H1 (cell line): ENCODE data around the gene CMTM1. TPM values are rescaled to one million over a fixed set of nuclear protein-coding genes. Genes with fewer than 3 reads are reported as not detected.

Experiments
- CTCF ChIA-PET: fragments of 300-600 bp; sonication (Branson Sonifier 250); formaldehyde crosslinking; loops from one replicate; lab custom pipeline; 2021; ENCODE audit not compliant: partially characterized antibody; lab: Charles Lee
- POLR2A ChIA-PET: fragments of 300-600 bp; sonication (Branson Sonifier 250); formaldehyde crosslinking; loops from one replicate; lab custom pipeline; 2021; ENCODE audit warnings: inconsistent platforms; ENCODE audit not compliant: partially characterized antibody; lab: Charles Lee
- DNase-seq, 2 experiments: peaks; one replicate each; pipeline versions ENCODE4 v3.0.0 to v3.0.0-alpha.2; 2010 to 2022; ENCODE audit warnings: low spot score in 2 of 2, low read depth in 1 of 2, mixed read lengths in 1 of 2
- FAIRE-seq: peaks from 2 replicates; lab custom pipeline; 2011; peaks lifted over from hg19 to GRCh38; lab: Jason Lieb, UNC
- H2AFZ ChIP-seq: 2 replicates; pipeline ENCODE4 v1.8.1; 2012; ENCODE audit warnings: low read length, inconsistent platforms
- H2AK5ac ChIP-seq: 2 replicates; pipeline ENCODE4 v1.6.1; 2013; ENCODE audit warnings: low read depth, low read length
- H2BK120ac ChIP-seq: replicated peaks from 2 replicates; pipeline ENCODE3; 2013; ENCODE audit warnings: low read depth, low read length, inconsistent platforms
- H2BK12ac ChIP-seq: 2 replicates; pipeline ENCODE4 v1.6.1; 2013; ENCODE audit warnings: low read depth, low read length
- H2BK15ac ChIP-seq: 2 replicates; pipeline ENCODE4 v1.6.1; 2013; ENCODE audit warnings: low read length
- H2BK20ac ChIP-seq: 2 replicates; pipeline ENCODE4 v1.6.1; 2013; ENCODE audit warnings: low read length
- H2BK5ac ChIP-seq: 2 replicates; pipeline ENCODE4 v1.6.1; 2013; ENCODE audit warnings: low read depth, low read length
- H3K14ac ChIP-seq: 2 replicates; pipeline ENCODE4 v1.6.1; 2013; ENCODE audit warnings: inconsistent platforms; ENCODE audit not compliant: insufficient read length
- H3K18ac ChIP-seq: 2 replicates; pipeline ENCODE4 v1.6.1; 2013; ENCODE audit warnings: low read length; ENCODE audit errors: extremely low read depth
- H3K23ac ChIP-seq: 2 replicates; pipeline ENCODE4 v1.6.1; 2013; ENCODE audit warnings: inconsistent platforms; ENCODE audit not compliant: insufficient read length
- H3K23me2 ChIP-seq: 2 replicates; pipeline ENCODE4 v1.6.1; 2013; ENCODE audit warnings: low read depth, low read length
- H3K27ac ChIP-seq: 2 replicates; pipeline ENCODE4 v1.6.1; 2011; ENCODE audit warnings: low read depth, low read length, inconsistent platforms
- H3K27me3 ChIP-seq, 4 experiments: replicated peaks in 1 of 4; 1 replicate in 1 of 4; 2 replicates in 3 of 4; pipeline versions ENCODE4 v1.6.1 to v1.8.1; 2011 to 2013; ENCODE audit warnings: low read length in 3 of 4, mild to moderate bottlenecking in 3 of 4, inconsistent platforms in 2 of 4, mixed read lengths in 2 of 4, moderate library complexity in 1 of 4; ENCODE audit not compliant: control insufficient read depth in 3 of 4, insufficient read depth in 3 of 4; ENCODE audit errors: extremely low read depth in 1 of 4
- H3K36me3 ChIP-seq, 4 experiments: 2 replicates each; pipeline versions ENCODE4 v1.6.1 to v1.8.1; 2011 to 2013; ENCODE audit warnings: mild to moderate bottlenecking in 4 of 4, low read length in 3 of 4, moderate library complexity in 2 of 4, control low read depth in 1 of 4, inconsistent platforms in 1 of 4; ENCODE audit not compliant: insufficient read depth in 4 of 4, control insufficient read depth in 2 of 4
- H3K4ac ChIP-seq: replicated peaks from 2 replicates; pipeline ENCODE3; 2013; ENCODE audit warnings: low read length, low read depth, mixed read lengths, inconsistent platforms; ENCODE audit not compliant: insufficient read length
- H3K4me1 ChIP-seq, 4 experiments: replicated peaks in 1 of 4; 1 replicate in 1 of 4; 2 replicates in 3 of 4; pipeline versions ENCODE4 v1.6.1 to v1.8.1; 2011 to 2013; ENCODE audit warnings: low read length in 3 of 4, inconsistent platforms in 2 of 4, mixed read lengths in 1 of 4; ENCODE audit not compliant: insufficient read depth in 4 of 4, control insufficient read depth in 3 of 4
- H3K4me2 ChIP-seq, 2 experiments: 2 replicates each; pipeline versions ENCODE4 v1.6.1 to v1.8.1; 2011 to 2013; ENCODE audit warnings: low read depth in 2 of 2, low read length in 2 of 2, control low read depth in 1 of 2, inconsistent platforms in 1 of 2, mild to moderate bottlenecking in 1 of 2; ENCODE audit not compliant: insufficient read depth in 1 of 2
- H3K4me3 ChIP-seq, 4 experiments: fragments of 200-600, 300-600 bp in 1 of 4; sonication (generic), shearing (Covaris generic), sonication (Bioruptor Twin) in 1 of 4; 2 replicates each; pipeline versions ENCODE4 v1.5.1 to v1.8.1; 2011 to 2016; ENCODE audit warnings: low read length in 4 of 4, low read depth in 3 of 4, control low read depth in 2 of 4, inconsistent platforms in 2 of 4, mild to moderate bottlenecking in 2 of 4, mixed read lengths in 1 of 4, moderate library complexity in 1 of 4; ENCODE audit not compliant: insufficient read depth in 2 of 4; ENCODE audit errors: extremely low read depth in 1 of 4
- H3K56ac ChIP-seq: replicated peaks from 2 replicates; pipeline ENCODE3; 2013; ENCODE audit warnings: low read depth, mild to moderate bottlenecking, mixed read lengths, low read length, inconsistent platforms; ENCODE audit not compliant: insufficient read length
- H3K79me1 ChIP-seq: 2 replicates; pipeline ENCODE4 v1.6.1; 2013; ENCODE audit warnings: low read depth, low read length, control low read depth
- H3K79me2 ChIP-seq, 2 experiments: 2 replicates each; pipeline versions ENCODE4 v1.6.1 to v1.8.1; 2012 to 2013; ENCODE audit warnings: low read length in 2 of 2, mild to moderate bottlenecking in 2 of 2, inconsistent platforms in 1 of 2; ENCODE audit not compliant: insufficient read depth in 2 of 2, control insufficient read depth in 1 of 2
- H3K9ac ChIP-seq, 4 experiments: replicated peaks in 1 of 4; 1 replicate in 1 of 4; 2 replicates in 3 of 4; pipeline versions ENCODE4 v1.6.1 to v1.8.1; 2011 to 2013; ENCODE audit warnings: low read depth in 3 of 4, low read length in 3 of 4, control low read depth in 2 of 4, mild to moderate bottlenecking in 2 of 4, moderate library complexity in 2 of 4, inconsistent platforms in 1 of 4; ENCODE audit errors: extremely low read depth in 1 of 4
- H3K9me3 ChIP-seq, 2 experiments: 2 replicates each; pipeline versions ENCODE4 v1.6.1 to v1.8.1; 2012 to 2013; ENCODE audit warnings: mild to moderate bottlenecking in 2 of 2, moderate library complexity in 2 of 2, control low read depth in 1 of 2, inconsistent platforms in 1 of 2, low read depth in 1 of 2, low read length in 1 of 2, mixed read lengths in 1 of 2; ENCODE audit not compliant: insufficient read depth in 2 of 2
- H4K20me1 ChIP-seq, 2 experiments: replicated peaks in 1 of 2; 2 replicates each; pipeline versions ENCODE3 to v1.8.1; 2011 to 2013; ENCODE audit warnings: inconsistent platforms in 2 of 2, low read length in 2 of 2, mild to moderate bottlenecking in 1 of 2; ENCODE audit not compliant: insufficient read depth in 2 of 2, control insufficient read depth in 1 of 2
- H4K5ac ChIP-seq: 2 replicates; pipeline ENCODE4 v1.6.1; 2013; ENCODE audit warnings: low read length, low read depth, mixed read lengths, inconsistent platforms; ENCODE audit not compliant: insufficient read length
- H4K8ac ChIP-seq: 2 replicates; pipeline ENCODE4 v1.8.0; 2013; ENCODE audit warnings: mild to moderate bottlenecking, moderate library complexity, low read length, inconsistent platforms; ENCODE audit not compliant: insufficient read depth; ENCODE audit errors: extremely low read depth
- H4K91ac ChIP-seq: replicated peaks from 2 replicates; pipeline ENCODE3; 2013; ENCODE audit warnings: low read length, mixed read lengths, inconsistent platforms; ENCODE audit not compliant: insufficient read length
- ATF3 ChIP-seq: IDR thresholded peaks from 2 replicates; pipeline ENCODE4 v1.6.1; 2011; ENCODE audit warnings: low read depth, mild to moderate bottlenecking, low read length; ENCODE audit not compliant: insufficient read depth
- CHD2 ChIP-seq: IDR thresholded peaks from 2 replicates; pipeline ENCODE4 v1.6.1; 2012; ENCODE audit warnings: low read length, improper control_type of control experiment
- HDAC6 ChIP-seq: IDR thresholded peaks from one replicate; pipeline ENCODE4 v1.7.1; 2012; ENCODE audit warnings: low read depth, mild to moderate bottlenecking, inconsistent platforms, low read length, moderate library complexity
- KDM5A ChIP-seq: fragments of 200-600 bp; IDR thresholded peaks from 2 replicates; pipeline ENCODE4 v1.7.1; 2012; ENCODE audit warnings: mild to moderate bottlenecking, low read length, inconsistent platforms, mixed read lengths
- POLR2AphosphoS5 ChIP-seq: IDR thresholded peaks from 2 replicates; pipeline ENCODE4 v1.6.1; 2011; ENCODE audit warnings: low read depth, low read length
- WGBS, 2 experiments: shearing (Covaris generic) in 1 of 2; methylation state at CpG; one replicate each; pipeline versions ENCODE4 v1.1.6 to v1.1.7; 2013 to 2015; ENCODE audit warnings: low lambda C conversion rate in 2 of 2, mixed read lengths in 2 of 2, inconsistent platforms in 1 of 2, low coverage in 1 of 2, missing lambda C conversion rate in 1 of 2; ENCODE audit not compliant: insufficient replicate concordance in 2 of 2, insufficient coverage in 1 of 2, insufficient read length in 1 of 2; ENCODE audit errors: extremely low coverage in 1 of 2, missing lambda C conversion rate in 1 of 2; 5-methylcytosine and 5-hydroxymethylcytosine counted together
- polyA plus RNA-seq, 7 experiments: library from polyadenylated mRNA; depleted of rRNA in 3 of 7; stranded (reverse) in 5 of 7; unstranded in 2 of 7; fragments of >200 nt in 5 of 7; fragments of 200-250 nt in 2 of 7; gene quantifications; 1 replicate in 5 of 7; 2 replicates in 1 of 7; 4 replicates in 1 of 7; pipeline versions ENCODE4 v1.2.1 to v1.2.3, GENCODE V29; 2011 to 2013; ENCODE audit warnings: missing spikeins in 2 of 7, mixed read lengths in 2 of 7
- total RNA-seq: library from RNA; stranded (reverse); fragmentation: NEBNext Ultra II Directional; extraction: Animal tissue kit (Norgen Biotek cat#: 25700); gene quantifications from 2 replicates; pipeline ENCODE4 v1.2.1, GENCODE V29; 2021
- TF ChIP-seq, protein P1 (sequence below): IDR thresholded peaks from 2 replicates; pipeline ENCODE4 v1.6.1; 2012; ENCODE audit warnings: low read length, inconsistent platforms

The CMTM1 gene
- total and polyA plus RNA-seq, 2 of the 8 experiments (the other 6 are each of a cell fraction or from before 2014, with no cell fraction given): 1.2 to 2.0 TPM

DNA sequence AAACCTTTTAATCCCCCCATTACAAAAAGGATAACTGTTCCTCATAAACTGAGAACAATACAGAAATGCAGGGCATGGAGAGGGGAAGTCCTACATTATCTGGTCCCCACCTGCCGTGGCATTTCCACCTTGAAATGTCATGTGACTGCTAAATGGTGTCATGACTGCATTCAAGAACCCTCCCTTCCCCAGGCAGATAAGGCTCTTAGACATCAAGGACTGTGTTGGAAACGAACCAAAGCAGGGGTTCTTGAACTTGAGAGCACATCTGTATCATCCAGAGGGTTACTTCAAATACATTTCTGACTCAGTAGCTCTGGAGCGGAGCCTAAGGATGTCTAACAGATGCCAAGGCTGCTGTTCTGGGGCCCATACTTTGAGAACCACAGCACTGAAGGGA, 56.6 kb downstream of the CMTM1 start:
- ChIA-PET POLR2A (interaction anchor here (2.9 kb wide), 1 partner anchor 28 kb away, joined by 9 read pairs; no protein-coding TSS in a partner anchor), CTCF (interaction anchor here (1.0 to 2.6 kb wide), 2 partner anchors 14 to 28 kb away, joined by 8 to 10 read pairs; no protein-coding TSS in a partner anchor)
- H2BK5ac ChIP-seq: no peak overlapping the region
- no peak overlapping the region for H4K8ac ChIP-seq
- no peak overlapping the region for H3K9ac ChIP-seq
- H2BK120ac ChIP-seq: no peak overlapping the region
- 87% methylated on average over 3 of the region's 3 CpGs; no CpG with 5 or more reads in 1 of the 2 experiments for WGBS, 2 experiments
- H3K4me2 ChIP-seq: no peak overlapping the region
- H3K18ac ChIP-seq: no peak overlapping the region
- no peak overlapping the region for H3K56ac ChIP-seq
- peaks cover 3 to 4% of the 10 kb centered on the region in 2 experiments for H4K20me1 ChIP-seq
- H3K4me1 ChIP-seq: peaks cover 0 to 5% (median 1%) of the 10 kb centered on the region in 4 experiments; a peak in 3 of 7 replicates
- H2BK15ac ChIP-seq: no peak overlapping the region
- no peak overlapping the region for H3K27ac ChIP-seq
- no peak overlapping the region for H2AFZ ChIP-seq
- H4K91ac ChIP-seq: no peak overlapping the region
- H2BK20ac ChIP-seq: no peak overlapping the region
- no peak overlapping the region for H3K23ac ChIP-seq
- peaks cover 3 to 30% (median 6%) of the 10 kb centered on the region in 4 experiments; a peak in 4 of 8 replicates for H3K36me3 ChIP-seq
- no peak overlapping the region for H2AK5ac ChIP-seq
- no peak for FAIRE-seq
- H3K14ac ChIP-seq: no peak overlapping the region
- H3K4me3 ChIP-seq: no peak overlapping the region
- H3K79me1 ChIP-seq: no peaks in the 10 kb centered on the region; the same call in 1 of the 2 replicates
- H3K9me3 ChIP-seq: no peaks in the 10 kb centered on the region
- no peaks in the 10 kb centered on the region for H3K79me2 ChIP-seq
- H3K27me3 ChIP-seq: no peaks in the 10 kb centered on the region
- H4K5ac ChIP-seq: no peak overlapping the region
- no peak for DNase-seq
- H2BK12ac ChIP-seq: no peak overlapping the region
- H3K4ac ChIP-seq: no peak overlapping the region
- H3K23me2 ChIP-seq: no peaks in the 10 kb centered on the region
- TF ChIP-seq POLR2AphosphoS5: no peak
- TF ChIP-seq KDM5A: no peak
- TF ChIP-seq, protein P1, sequence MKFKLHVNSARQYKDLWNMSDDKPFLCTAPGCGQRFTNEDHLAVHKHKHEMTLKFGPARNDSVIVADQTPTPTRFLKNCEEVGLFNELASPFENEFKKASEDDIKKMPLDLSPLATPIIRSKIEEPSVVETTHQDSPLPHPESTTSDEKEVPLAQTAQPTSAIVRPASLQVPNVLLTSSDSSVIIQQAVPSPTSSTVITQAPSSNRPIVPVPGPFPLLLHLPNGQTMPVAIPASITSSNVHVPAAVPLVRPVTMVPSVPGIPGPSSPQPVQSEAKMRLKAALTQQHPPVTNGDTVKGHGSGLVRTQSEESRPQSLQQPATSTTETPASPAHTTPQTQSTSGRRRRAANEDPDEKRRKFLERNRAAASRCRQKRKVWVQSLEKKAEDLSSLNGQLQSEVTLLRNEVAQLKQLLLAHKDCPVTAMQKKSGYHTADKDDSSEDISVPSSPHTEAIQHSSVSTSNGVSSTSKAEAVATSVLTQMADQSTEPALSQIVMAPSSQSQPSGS: no peak
- no peak for TF ChIP-seq HDAC6
- TF ChIP-seq ATF3: no peak
- no peak for TF ChIP-seq CHD2
